ENCODE results near the gene OR10H1.
"Not testable (repeated sequence)": the region's sequence is repeated elsewhere in the genome, so short reads cannot be mapped to it uniquely, and the experiment has no call there.

The OR10H1 gene

DNA sequence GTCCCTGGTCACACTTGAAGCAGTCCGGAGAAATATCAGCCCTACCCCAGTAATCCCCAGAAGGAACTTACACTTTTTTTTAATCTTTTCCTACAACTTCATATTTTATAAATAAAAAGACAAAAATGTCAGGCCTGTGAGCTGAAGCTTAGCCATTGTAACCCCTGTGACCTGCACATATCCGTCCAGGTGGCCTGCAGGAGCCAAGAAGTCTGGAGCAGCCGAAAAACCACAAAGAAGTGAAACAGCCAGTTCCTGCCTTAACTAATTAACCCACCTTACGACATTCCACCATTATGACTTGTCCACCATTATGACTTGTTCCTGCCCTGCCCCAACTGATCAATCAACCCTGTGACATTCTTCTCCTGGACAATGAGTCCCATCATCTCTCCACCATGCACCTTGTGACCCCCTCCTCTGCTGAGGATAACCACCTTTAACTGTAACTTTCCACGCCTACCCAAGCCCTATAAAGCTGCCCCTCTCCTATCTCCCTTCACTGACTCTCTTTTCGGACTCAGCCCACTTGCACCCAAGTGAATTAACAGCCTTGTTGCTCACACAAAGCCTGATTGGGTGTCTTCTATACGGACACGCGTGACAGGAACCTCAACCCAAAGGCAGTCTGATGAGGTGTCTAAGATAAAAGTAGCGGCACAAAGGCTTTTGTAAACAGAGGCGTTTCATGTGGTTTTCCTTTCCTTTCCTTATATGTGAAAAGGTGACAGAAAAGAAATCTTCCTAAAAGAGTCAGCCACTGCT is 20.3 kb upstream of the OR10H1 start:
- not testable (repeated sequence) for H3K4ac ChIP-seq (ENCODE audit: low read length); H3K9ac ChIP-seq (ENCODE audit: low read depth, low read length, poor library complexity); H2BK15ac ChIP-seq (ENCODE audit: low read length); H2BK12ac ChIP-seq (ENCODE audit: low read length); H2AFZ ChIP-seq (ENCODE audit: low read length); H2BK120ac ChIP-seq (ENCODE audit: low read depth, low read length); DNase-seq (ENCODE audit: low spot score); H3K23ac ChIP-seq (ENCODE audit: low read depth, low read length, poor library complexity); H2BK5ac ChIP-seq (ENCODE audit: low read length); H2AK5ac ChIP-seq (ENCODE audit: low read depth, low read length); H4K8ac ChIP-seq (ENCODE audit: low read depth, low read length); H4K91ac ChIP-seq (ENCODE audit: low read depth, low read length, poor library complexity); H3K9me3 ChIP-seq (replicated peaks in 1 of 2; ENCODE audit: control insufficient read depth in 2 of 2, insufficient read depth in 1 of 2, low read depth in 1 of 2, low read length in 2 of 2); H3K79me1 ChIP-seq (ENCODE audit: low read depth, low read length); H3K36me3 ChIP-seq (replicated peaks in 1 of 2; ENCODE audit: control insufficient read depth in 2 of 2, insufficient read depth in 2 of 2, low read length in 2 of 2); H3K18ac ChIP-seq (ENCODE audit: low read length); H3K4me1 ChIP-seq (ENCODE audit: control insufficient read depth in 2 of 2, insufficient read depth in 1 of 2, low read depth in 1 of 2, low read length in 2 of 2); H3K14ac ChIP-seq (ENCODE audit: low read length)
- Histone ChIP-seq H3K27ac (replicated peaks; ENCODE audit: low read length) (peak overlapping the region; percentile 96), H3K4me3 (ENCODE audit: low read length in 2 of 2) (peak overlapping the region in 1 of 2 donors; percentile 88), H3K27me3 (ENCODE audit: control insufficient read depth in 3 of 3, insufficient read depth in 3 of 3, low read depth in 1 of 3, low read length in 3 of 3) (peaks cover 0 to 18% (median 0%) of the 10 kb centered on the region in 3 experiments), H3K4me2 (ENCODE audit: insufficient read depth, low read length, poor library complexity, severe bottlenecking) (peak overlapping the region; percentile 43)
- WGBS, 2 donors (ENCODE audit: extremely low coverage in 2 of 2, insufficient read length in 2 of 2, insufficient replicate concordance in 1 of 2), result no CpG with 5 or more reads among the region's 11 CpGs

DNA sequence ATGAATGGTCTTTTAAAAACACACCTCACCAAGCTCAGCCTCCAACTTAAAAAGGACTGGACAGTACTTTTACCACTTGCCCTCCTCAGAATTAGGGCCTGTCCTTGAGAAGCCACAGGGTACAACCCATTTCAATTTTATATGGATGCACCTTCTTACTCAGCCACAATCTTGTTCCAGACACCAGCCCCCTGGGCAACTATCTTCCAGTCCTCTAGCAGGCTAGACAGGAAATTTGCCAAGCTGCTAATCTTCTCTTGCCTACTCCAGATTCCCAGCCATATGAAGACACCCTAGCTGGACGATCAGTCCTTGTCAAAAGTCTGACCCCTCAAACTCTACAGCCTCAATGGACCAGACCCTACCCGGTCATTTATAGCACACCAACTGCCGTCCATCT is 18.8 kb upstream of the OR10H1 start:
- H4K8ac ChIP-seq (ENCODE audit: low read depth, low read length); H3K36me3 ChIP-seq (replicated peaks in 1 of 2; ENCODE audit: control insufficient read depth in 2 of 2, insufficient read depth in 2 of 2, low read length in 2 of 2); H3K9me3 ChIP-seq (replicated peaks in 1 of 2; ENCODE audit: control insufficient read depth in 2 of 2, insufficient read depth in 1 of 2, low read depth in 1 of 2, low read length in 2 of 2): not testable (repeated sequence)

DNA sequence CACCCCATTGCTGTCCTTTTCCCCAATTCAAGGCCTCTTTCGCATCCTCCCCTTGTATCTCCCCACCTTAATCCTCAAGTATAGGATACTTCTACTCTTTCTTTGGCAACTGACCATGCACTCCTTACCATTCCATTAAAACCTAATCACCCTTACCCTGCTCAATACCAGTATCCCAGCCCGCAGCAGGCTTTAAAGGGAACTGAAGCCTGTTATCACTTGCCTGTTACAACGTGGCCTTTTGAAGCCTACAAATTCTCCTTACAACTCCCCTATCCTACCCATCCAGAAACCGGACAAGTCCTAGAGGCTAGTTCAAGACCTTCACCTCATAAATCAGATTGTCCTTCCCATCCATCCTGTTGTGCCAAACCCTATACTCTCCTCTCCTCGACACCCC is 16.2 kb upstream of the OR10H1 start:
- Histone ChIP-seq H3K18ac (ENCODE audit: low read length) (no peak overlapping the region), H2AFZ (ENCODE audit: low read length) (no peak overlapping the region), H2AK5ac (ENCODE audit: low read depth, low read length) (no peak overlapping the region), H3K4me2 (ENCODE audit: insufficient read depth, low read length, poor library complexity, severe bottlenecking) (no peak overlapping the region), H2BK120ac (ENCODE audit: low read depth, low read length) (no peak overlapping the region), H3K36me3 (replicated peaks in 1 of 2; ENCODE audit: control insufficient read depth in 2 of 2, insufficient read depth in 2 of 2, low read length in 2 of 2) (no peaks in the 10 kb centered on the region), H3K79me1 (ENCODE audit: low read depth, low read length) (no peaks in the 10 kb centered on the region), H3K4ac (ENCODE audit: low read length) (no peak overlapping the region), H3K23ac (ENCODE audit: low read depth, low read length, poor library complexity) (no peak overlapping the region), H4K91ac (ENCODE audit: low read depth, low read length, poor library complexity) (no peak overlapping the region), H3K4me1 (ENCODE audit: control insufficient read depth in 2 of 2, insufficient read depth in 1 of 2, low read depth in 1 of 2, low read length in 2 of 2) (no peaks in the 10 kb centered on the region), H3K9me3 (replicated peaks in 1 of 2; ENCODE audit: control insufficient read depth in 2 of 2, insufficient read depth in 1 of 2, low read depth in 1 of 2, low read length in 2 of 2) (peaks cover 0 to 5% of the 10 kb centered on the region in 2 donors), H3K27me3 (ENCODE audit: control insufficient read depth in 3 of 3, insufficient read depth in 3 of 3, low read depth in 1 of 3, low read length in 3 of 3) (peaks cover 0 to 22% (median 0%) of the 10 kb centered on the region in 3 experiments), H3K14ac (ENCODE audit: low read length) (no peak overlapping the region), H2BK15ac (ENCODE audit: low read length) (no peak overlapping the region), H3K4me3 (ENCODE audit: low read length in 2 of 2) (no peak overlapping the region), H3K9ac (ENCODE audit: low read depth, low read length, poor library complexity) (no peak overlapping the region), H4K8ac (ENCODE audit: low read depth, low read length) (no peak overlapping the region), H3K27ac (replicated peaks; ENCODE audit: low read length) (no peak overlapping the region), H2BK12ac (ENCODE audit: low read length) (no peak overlapping the region), H2BK5ac (ENCODE audit: low read length) (no peak overlapping the region)
- WGBS, 2 donors (ENCODE audit: extremely low coverage in 2 of 2, insufficient read length in 2 of 2, insufficient replicate concordance in 1 of 2), result 100% methylated on average over 1 of the region's 5 CpGs; no CpG with 5 or more reads in 1 of the 2 donors
- DNase-seq (ENCODE audit: low spot score), result no peak

More for the DNA sequence above, 18.8 kb upstream of the OR10H1 start:
- WGBS, 2 donors (ENCODE audit: extremely low coverage in 2 of 2, insufficient read length in 2 of 2, insufficient replicate concordance in 1 of 2), result no CpG with 5 or more reads among the region's 3 CpGs
- not testable (repeated sequence) for H3K79me1 ChIP-seq (ENCODE audit: low read depth, low read length); DNase-seq (ENCODE audit: low spot score); H3K18ac ChIP-seq (ENCODE audit: low read length); H2BK15ac ChIP-seq (ENCODE audit: low read length); H2BK120ac ChIP-seq (ENCODE audit: low read depth, low read length); H2AK5ac ChIP-seq (ENCODE audit: low read depth, low read length); H3K4me2 ChIP-seq (ENCODE audit: insufficient read depth, low read length, poor library complexity, severe bottlenecking); H2BK5ac ChIP-seq (ENCODE audit: low read length); H3K4ac ChIP-seq (ENCODE audit: low read length); H3K23ac ChIP-seq (ENCODE audit: low read depth, low read length, poor library complexity); H3K4me1 ChIP-seq (ENCODE audit: control insufficient read depth in 2 of 2, insufficient read depth in 1 of 2, low read depth in 1 of 2, low read length in 2 of 2); H2AFZ ChIP-seq (ENCODE audit: low read length); H2BK12ac ChIP-seq (ENCODE audit: low read length); H3K9ac ChIP-seq (ENCODE audit: low read depth, low read length, poor library complexity); H3K4me3 ChIP-seq (ENCODE audit: low read length in 2 of 2); H3K27ac ChIP-seq (replicated peaks; ENCODE audit: low read length); H4K91ac ChIP-seq (ENCODE audit: low read depth, low read length, poor library complexity); H3K14ac ChIP-seq (ENCODE audit: low read length)
- peaks cover 0 to 22% (median 0%) of the 10 kb centered on the region in 3 experiments for H3K27me3 ChIP-seq (ENCODE audit: control insufficient read depth in 3 of 3, insufficient read depth in 3 of 3, low read depth in 1 of 3, low read length in 3 of 3)

- H4K8ac ChIP-seq (ENCODE audit: low read depth, low read length), result no peak overlapping the region
- 100% methylated on average over 1 of the region's 8 CpGs; no CpG with 5 or more reads in 1 of the 2 donors for WGBS, 2 donors (ENCODE audit: extremely low coverage in 2 of 2, insufficient read length in 2 of 2, insufficient replicate concordance in 1 of 2)
These were observed 14.3 kb upstream of the OR10H1 start for GRCh38 chr19:15829786-15830185.

More at GRCh38 chr19:15829786-15830185, 14.3 kb upstream of the OR10H1 start:
- H3K4me1 ChIP-seq (ENCODE audit: control insufficient read depth in 2 of 2, insufficient read depth in 1 of 2, low read depth in 1 of 2, low read length in 2 of 2), result no peaks in the 10 kb centered on the region
- no peak overlapping the region for H3K18ac ChIP-seq (ENCODE audit: low read length)
- H2AFZ ChIP-seq (ENCODE audit: low read length), result no peak overlapping the region
- no peak for DNase-seq (ENCODE audit: low spot score)
- no peak overlapping the region for H2BK120ac ChIP-seq (ENCODE audit: low read depth, low read length)
- no peak overlapping the region for H3K4me2 ChIP-seq (ENCODE audit: insufficient read depth, low read length, poor library complexity, severe bottlenecking)
- no peak overlapping the region for H3K4ac ChIP-seq (ENCODE audit: low read length)
- no peak overlapping the region for H2BK12ac ChIP-seq (ENCODE audit: low read length)
- no peak overlapping the region for H4K91ac ChIP-seq (ENCODE audit: low read depth, low read length, poor library complexity)
- H2BK5ac ChIP-seq (ENCODE audit: low read length), result no peak overlapping the region
- H3K9me3 ChIP-seq (replicated peaks in 1 of 2; ENCODE audit: control insufficient read depth in 2 of 2, insufficient read depth in 1 of 2, low read depth in 1 of 2, low read length in 2 of 2), result peaks cover 0 to 4% of the 10 kb centered on the region in 2 donors
- H3K36me3 ChIP-seq (replicated peaks in 1 of 2; ENCODE audit: control insufficient read depth in 2 of 2, insufficient read depth in 2 of 2, low read length in 2 of 2), result no peaks in the 10 kb centered on the region
- H2AK5ac ChIP-seq (ENCODE audit: low read depth, low read length), result no peak overlapping the region
- H3K27ac ChIP-seq (replicated peaks; ENCODE audit: low read length), result no peak overlapping the region
- no peak overlapping the region for H3K23ac ChIP-seq (ENCODE audit: low read depth, low read length, poor library complexity)
- H3K9ac ChIP-seq (ENCODE audit: low read depth, low read length, poor library complexity), result no peak overlapping the region
- no peak overlapping the region for H2BK15ac ChIP-seq (ENCODE audit: low read length)
- H3K4me3 ChIP-seq (ENCODE audit: low read length in 2 of 2), result no peak overlapping the region
- H3K27me3 ChIP-seq (ENCODE audit: control insufficient read depth in 3 of 3, insufficient read depth in 3 of 3, low read depth in 1 of 3, low read length in 3 of 3), result peaks cover 0 to 22% (median 0%) of the 10 kb centered on the region in 3 experiments
- no peaks in the 10 kb centered on the region for H3K79me1 ChIP-seq (ENCODE audit: low read depth, low read length)
- no peak overlapping the region for H3K14ac ChIP-seq (ENCODE audit: low read length)
